Activated gamma-delta T cell (primary cell): Measurements from ENCODE around the gene CNTN1.
"Not testable (repeated sequence)": the region's sequence is repeated elsewhere in the genome, so short reads cannot be mapped to it uniquely, and the experiment has no call there.

Source experiments
- DNase-seq: peaks from one replicate; lab custom pipeline; 2025; lab: John Stamatoyannopoulos, UW

The CNTN1 gene

DNA sequence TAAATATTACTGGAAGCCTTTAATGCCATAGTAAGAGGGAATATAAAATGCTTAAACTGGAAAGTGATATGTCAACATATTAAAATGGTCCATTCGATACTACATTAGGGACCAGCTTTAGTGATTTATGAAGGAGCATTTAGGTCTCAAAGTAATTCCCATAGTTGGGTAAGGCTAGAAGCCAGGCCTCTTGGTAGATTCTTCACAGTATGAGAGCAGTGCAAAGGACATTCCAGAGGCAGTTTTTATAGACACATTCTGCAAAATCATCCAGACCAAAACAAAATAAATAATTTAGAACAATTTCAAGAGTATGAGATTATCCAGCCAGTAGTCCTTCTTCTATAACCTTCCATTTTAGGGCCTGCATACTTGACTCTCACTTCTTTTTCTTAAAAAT lies 353.3 kb downstream of the CNTN1 start:
- no peak for DNase-seq

DNA sequence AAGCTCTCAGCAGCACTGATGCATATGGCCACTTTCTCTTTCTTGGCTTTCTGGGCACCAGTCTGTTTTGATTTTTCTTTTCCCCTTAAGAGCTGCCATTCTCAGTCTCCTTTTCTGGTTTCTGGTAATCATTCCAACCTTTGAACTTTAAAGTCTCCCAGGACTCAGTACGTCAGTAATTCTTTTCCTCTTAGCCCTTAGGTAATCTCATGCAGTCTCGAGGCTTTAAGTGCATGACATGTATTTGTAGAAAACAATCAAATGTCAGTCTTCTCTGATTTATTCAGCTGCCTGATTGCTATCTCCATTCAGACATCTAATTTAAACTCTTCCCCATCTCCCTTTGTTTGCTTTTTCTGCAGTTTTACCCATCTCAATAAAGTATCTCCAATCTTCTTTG lies 356.8 kb downstream of the CNTN1 start:
- no peak for DNase-seq

DNA sequence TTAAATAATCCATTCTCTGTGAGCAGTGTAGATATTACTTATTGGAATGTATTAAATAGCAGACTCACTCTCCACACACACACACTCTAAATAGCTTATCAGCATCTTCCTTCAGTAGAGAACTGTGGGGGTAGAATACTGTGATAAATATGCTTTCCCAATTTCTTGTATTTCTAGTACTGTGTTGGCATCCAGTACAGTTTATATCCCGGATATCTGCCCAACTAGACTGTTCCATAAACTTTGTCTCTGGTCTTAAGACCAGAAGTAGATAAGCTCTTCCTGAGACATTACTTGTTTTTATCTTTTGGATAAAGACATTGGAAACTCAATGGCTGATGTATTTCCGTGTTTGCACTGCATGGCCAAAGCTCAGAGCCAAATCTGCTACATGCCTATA lies 359.7 kb downstream of the CNTN1 start:
- DNase-seq = no peak

DNA sequence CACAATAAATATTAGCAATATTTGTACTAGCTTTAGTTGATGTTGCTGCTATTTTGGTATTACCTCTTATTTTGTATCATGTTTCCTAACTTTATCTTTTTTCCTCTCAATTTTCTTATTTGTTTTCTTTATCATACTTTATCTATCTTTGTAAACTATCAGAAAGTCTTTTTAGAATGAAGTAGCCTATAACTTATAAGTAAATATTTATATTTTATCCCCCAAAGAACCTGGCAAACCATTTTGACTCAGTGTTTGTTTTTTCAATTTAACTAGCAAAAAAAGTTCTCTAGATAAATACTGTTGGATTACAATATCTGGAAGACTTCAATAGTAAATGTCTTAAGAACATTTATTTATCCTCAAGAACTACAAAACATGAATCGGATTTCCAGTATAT lies 360.2 kb downstream of the CNTN1 start:
- no peak for DNase-seq

DNA sequence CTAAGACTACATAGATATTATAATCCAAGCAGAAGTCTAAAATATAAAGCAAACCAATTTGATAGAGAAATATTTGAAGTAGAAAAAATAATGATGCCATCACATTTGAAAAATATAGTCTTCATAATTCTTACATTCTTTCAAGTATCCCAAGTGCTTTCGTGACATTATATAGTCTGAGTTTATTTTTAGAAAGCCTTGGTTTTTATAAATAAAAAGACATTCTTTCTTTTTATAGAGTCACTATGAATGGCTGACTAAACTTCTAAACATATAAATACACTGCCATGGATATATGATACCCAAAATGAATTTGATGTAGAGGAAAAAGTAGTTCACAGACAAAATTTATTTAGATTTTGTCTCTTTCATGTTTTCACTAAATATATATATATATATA lies 360.8 kb downstream of the CNTN1 start:
- DNase-seq = no peak

DNA sequence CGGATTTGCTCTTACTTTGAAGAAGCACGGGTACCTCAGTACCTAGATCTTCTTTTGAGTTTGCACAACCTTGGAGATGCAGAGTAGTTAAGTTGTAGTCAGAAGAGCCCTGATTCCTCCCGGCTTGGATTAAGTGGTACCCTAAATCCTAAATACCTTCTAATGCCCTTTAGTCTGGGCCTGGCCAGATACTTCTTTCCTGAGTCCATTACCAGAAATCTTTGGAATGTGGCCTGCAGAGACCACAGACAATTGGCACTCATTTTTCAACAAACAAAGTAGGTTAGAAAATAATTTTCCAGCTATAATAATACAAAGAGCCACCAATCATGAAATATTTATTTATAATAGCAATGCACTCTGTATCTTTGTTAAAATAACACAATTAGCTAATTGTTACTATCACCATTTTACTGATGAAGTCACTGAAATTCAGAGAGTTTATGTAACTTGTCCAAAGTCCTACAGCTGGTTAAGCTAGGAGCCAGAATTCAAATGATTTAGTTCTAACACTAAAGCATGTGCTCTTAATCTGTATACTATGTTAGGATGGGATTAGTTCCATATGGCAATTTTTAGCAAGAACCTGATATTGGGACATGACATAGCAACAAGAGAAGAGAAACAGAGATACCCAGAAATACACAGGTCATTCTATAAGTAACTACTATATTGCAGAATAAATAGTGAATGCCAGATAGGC lies 363.8 kb downstream of the CNTN1 start:
- no peak for DNase-seq

DNA sequence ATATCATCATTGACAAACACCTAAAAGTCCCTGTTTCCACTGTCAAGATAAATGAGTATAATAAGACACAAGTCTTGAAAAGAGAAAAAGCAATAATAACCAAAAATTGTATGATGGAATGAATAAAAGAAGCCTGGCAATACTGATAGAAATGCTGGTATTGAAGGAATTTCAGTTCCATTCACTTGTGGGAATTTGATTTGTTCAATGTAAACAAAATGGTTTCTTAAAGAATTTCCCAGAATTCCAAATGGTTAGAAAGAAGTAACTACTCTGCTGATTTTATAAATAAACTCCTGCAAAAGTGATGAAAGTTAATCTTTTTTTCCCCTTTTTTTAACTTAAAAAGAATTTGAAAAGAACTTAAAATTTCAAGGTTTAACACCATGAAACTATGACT lies 366.0 kb downstream of the CNTN1 start:
- DNase-seq = no peak

DNA sequence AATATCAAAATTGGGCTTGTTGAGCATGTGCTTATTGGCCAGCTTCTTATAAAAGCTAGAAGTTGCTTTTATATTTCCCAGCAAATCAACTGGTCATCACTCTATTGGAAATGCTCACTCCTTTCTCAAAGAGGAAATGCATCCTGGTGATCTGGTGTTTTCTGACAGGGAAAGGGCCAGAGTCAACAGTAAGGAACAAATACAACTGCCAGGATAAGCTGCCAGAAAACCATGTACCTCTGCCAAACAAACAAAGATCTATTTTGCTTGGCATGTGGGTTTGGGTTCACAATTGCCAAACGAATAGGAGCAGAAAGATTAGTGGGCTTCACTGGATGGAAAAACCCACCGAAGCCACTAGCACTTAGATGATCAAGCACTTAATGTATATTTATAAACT lies 369.0 kb downstream of the CNTN1 start:
- DNase-seq = no peak

DNA sequence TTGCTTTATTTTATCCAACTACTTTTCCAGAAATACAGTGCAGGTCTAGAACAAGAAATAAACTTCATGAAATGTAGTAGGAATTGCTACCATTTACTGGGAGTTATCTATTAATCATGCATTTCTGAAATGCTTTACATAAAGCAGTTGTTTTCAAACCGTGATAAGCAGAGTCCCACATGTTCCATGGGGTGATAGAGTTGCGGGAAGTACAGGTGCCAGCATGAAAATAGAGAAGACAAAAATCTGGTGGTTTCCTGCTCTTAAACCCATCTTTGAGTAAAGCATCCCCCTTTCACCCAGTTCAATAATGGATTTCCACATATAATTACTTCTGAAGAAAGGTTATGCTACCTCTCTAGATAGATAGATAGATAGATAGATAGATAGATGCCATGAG lies 372.2 kb downstream of the CNTN1 start:
- DNase-seq = no peak

DNA sequence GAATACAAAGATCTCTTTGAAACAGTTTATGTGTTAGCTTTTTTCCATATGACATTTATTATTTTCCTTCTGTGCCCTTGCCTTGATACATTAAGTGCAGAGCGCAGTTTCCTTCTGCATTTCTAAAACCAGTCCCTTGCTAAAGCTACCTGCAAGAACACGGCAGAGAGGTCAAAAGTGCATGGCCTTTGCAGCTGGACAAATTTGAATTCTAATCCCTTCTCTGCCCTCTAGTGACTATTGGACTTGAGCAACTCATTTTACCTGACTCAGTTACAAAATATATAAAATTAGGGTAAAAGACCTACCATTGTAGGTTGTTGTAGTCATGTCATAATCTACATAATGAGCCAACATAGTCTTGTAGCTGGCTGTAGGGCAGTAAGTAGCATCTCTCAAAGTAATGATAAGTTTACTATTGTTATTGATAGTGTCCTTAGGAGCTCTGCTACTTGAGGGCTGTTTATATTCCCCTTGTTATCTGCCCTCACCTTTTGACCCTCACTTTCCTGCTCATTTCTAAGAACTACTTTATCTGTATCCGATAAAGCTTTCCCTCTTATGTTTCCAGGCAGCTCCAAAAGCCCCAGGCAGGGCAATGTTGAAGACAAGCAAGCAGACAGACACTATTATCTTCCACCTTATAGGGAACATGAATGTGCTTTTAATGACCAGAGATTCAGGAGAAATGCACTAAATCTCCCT lies 375.9 kb downstream of the CNTN1 start:
- DNase-seq = no peak

DNA sequence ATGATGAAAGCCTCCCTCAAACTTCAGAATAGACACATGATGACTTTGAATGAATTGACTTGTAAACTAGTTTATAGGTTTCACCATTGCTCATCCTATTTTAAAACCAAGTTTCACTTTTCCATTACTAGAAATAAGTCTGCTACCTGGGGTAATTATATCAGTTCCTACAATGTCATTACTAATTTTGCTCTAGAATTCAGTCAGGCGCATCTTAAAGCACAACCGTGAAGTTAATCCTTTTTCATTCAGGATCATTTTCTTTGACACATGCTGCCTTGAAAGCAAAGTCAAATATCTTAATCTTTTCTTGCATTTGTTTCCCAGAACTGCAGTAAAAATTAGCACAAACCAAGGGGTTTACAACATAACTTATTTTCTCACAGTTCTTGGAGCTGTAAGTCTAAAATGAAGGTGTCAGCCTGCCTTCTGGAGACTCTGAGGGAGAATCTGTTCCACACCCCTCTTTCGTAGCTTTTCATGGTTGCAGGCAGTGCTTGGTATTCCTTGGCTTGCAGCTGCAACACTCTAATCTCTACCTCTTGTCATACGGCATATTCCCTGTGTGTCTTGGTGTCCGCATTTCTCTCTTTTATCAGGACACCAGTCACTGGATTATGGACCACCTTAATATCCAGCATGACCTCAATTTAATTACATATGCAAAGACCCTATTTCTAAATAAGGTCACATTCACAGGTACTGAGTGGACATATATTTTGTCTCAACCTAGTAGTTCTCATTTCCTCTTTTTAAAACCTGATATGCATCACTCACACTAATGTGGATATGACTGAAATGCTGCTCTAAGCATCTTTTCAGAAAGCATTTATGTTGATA lies 381.6 kb downstream of the CNTN1 start:
- DNase-seq = no peak

DNA sequence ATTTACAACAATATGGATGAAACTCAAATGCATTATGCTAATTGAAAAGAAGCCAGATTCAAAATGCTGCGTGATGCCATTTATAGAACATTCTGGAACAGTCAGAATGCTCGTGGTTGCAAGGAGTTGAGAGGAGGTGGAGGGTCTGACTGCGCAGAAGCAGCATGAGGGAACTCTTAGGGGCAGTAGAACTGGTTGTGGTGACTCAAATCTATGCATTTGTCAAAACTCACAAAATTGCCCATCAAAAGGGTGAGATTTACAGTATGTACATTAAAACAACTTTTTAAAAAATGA lies 382.2 kb downstream of the CNTN1 start:
- no peak for DNase-seq

DNA sequence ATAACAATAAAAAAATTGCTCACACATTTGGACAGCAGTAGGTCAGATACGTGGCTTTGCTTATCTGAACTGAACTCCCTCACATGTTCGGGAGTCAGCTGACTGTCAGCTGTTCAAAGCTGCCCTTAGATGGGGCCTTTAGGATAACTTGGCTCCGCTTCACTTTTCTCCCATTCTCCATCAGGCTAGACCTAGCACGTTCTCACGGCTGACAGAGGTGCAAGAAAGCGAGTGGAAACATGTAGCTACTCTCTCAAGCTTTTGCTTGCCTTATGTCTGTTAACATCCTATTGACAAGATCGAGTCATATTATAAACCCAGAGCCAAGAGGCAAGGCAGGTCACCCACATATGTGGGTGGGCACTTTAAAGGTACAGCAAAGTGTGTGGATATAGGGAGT lies 383.9 kb downstream of the CNTN1 start:
- no peak for DNase-seq

DNA sequence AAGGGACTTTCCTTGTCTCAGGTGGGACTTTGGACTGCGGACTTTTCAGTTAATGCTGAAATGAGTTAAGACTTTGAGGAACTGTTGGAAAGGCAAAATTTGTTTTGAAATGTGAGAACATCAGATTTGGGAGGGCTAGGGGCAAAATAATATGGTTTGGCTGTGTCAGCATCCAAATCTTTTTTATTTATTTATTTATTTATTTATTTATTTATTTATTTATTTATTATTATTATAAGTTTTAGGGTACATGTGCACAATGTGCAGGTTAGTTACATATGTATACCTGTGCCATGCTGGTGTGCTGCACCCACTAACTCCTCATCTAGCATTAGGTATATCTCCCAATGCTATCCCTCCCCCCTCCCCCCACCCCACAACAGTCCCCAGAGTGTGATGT lies 389.0 kb downstream of the CNTN1 start:
- not testable (repeated sequence) for DNase-seq

DNA sequence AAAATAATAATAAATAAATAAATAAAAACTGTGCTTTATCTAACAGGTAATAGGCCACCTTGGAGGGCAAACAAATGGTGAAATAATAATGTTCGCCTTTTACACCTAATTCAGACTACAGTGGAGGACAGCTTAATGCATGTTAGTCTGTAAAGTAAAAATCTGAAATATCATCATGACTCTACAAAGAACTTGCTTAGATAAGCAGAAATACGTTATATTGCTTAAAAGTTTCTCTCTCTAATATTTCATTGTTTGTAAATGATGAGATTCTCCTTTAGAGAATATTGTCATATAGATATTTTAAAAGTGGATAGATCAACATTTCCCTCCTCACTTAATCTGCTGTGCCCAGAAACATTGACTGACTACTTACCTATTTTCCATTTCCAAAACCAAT lies 397.2 kb downstream of the CNTN1 start:
- no peak for DNase-seq

DNA sequence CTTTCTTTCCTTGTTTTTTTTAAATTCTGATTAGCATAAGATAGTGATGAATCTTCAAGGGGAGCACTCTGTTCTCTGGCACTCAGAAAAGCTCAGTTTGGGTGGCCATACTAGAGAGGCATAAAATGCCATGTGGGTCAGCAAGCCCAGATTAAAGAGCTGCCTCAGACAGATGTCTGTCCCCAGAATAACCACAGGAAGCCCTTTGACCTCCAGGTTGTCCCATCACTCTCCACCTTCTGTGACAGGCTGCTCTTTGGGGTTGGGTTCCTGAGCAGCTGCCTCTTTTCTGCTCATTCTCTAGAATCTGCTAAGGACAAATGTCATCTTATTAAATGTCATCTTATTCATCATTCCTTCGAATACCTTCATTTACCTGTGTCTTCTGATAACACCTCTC lies 399.9 kb downstream of the CNTN1 start:
- no peak for DNase-seq

DNA sequence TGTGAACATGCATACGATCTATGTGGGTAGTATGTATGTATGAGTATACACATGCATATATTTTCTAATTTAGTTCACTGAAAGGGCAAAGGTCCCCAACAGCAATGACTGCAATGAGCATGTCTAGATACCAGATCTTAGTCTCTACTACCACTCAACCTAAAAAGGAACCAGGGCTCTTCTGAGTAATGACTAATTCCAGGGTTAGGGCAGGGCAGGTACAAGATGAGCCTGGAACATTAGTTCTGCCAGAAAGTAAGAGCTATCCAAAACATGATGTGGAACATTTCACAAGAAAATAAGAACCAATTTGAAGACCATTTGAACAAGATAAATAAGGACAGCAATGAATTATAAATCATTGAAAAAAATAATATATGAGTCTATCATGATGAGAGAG lies 404.6 kb downstream of the CNTN1 start:
- DNase-seq = no peak

DNA sequence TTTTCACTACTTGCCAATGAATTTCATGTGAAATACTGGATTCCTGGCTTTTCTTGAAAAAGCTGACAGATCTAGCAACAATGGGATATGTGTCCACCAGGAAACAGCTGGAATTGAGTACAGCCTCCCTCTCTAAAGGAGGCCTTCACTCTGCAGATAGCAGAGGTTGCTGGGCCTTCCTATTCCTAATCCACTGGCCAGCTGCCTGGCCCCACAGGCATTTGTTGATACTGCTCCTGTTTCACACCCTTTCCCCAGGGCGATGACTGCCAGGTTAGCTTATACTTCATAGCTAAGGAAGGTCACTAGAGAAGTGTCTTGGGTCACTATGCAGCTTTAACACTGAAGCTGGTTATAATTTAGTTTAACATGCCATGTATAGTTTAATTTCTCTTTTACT lies 408.3 kb downstream of the CNTN1 start:
- no peak for DNase-seq

DNA sequence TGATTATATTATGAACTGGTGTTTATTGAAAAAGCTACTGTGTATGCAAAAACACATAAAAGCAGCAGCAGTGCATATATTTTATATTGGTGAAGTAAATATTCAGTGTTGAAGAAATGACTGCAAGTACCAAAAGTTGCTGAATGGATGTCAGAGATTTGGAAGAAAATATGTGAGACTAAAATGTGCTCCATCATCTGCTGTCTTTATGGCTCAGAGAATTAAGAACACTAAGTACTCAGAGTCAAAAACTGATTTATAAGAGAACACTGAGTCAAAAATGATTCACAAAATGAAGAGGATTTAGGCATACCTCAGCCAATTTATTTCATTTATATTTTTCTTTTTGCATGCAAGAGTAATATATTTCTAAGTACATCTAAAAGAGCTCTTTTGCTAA lies 409.6 kb downstream of the CNTN1 start:
- DNase-seq = no peak

DNA sequence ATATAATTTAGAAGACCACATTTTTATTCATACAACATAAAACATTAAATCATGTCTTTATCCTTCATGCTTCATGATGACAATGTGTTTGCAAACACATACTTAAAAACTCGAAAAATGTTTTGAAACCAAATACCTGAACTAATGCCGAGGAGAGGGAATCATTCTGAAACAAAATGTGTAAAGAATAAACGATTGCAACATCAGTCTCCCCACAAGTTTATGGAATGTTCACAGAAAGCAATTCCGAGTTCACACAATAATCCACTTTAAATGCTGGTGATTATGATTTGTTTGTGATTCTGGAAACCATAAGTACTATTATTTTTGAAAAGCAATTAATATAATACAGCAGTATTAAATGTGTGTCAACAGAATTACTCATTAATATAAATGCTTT lies 411.4 kb downstream of the CNTN1 start:
- no peak for DNase-seq

DNA sequence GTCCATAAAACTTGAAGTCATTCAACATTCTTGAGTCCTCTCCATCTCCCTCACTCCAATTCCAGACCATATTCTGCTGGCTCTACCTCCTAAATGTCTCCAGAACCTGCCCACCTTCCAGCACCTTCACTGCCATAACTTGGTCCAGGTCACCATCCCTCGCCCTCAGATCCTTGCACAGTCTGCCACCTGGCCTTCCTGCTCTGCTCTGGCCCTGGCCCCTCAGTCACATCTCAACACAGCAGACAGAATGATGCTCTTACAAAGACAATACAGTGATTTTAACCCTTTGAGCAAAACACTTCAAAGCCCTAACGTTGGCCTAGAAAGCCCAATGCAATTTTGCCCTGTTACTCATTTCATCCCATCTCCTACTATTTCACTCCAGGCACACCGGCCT lies 414.1 kb downstream of the CNTN1 start:
- no peak for DNase-seq

DNA sequence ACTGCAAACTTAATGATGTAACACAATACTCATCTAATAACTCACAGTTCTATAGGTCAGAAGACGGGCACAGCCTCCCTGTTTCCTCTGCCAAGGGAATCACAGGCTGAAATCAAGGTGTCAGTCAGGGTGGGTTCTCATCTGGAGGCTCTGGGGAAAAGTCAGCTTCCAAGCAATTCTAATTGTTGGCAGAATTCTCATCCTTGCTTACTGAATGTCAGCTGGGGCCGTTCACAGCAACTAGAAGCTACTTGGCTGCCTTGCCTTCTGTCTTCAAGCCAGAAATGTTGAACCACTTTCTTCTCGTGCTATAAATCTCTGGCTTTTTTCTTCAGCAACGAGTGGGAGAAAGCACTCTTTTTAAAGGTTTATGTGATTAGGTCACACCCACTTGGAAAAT lies 415.8 kb downstream of the CNTN1 start:
- DNase-seq = no peak

DNA sequence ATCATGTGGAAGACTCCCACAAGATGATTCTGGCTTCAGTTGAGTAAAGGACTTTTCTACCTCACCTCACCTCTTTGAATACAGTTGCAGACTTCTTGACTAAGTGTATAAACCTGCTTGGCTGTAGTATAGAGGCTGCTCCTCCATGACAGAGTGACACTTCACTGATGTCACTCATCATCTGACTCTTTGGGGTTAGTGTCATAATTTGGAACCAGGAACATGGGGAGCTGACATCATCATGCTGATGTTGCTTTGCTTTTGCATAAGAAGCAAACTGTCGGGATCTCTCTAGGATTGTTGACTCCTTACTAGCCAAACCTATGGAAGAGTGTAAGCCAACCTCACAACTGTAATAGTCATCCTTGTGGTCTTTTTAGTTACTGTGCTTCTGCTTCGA lies 420.7 kb downstream of the CNTN1 start:
- no peak for DNase-seq
